Mesenteric fat pad (tissue), 1 donor: ENCODE data around the gene SPOCK2. TPM values are rescaled to one million over a fixed set of nuclear protein-coding genes. Genes with fewer than 3 reads are reported as not detected.
"Not testable (repeated sequence)": the region's sequence is repeated elsewhere in the genome, so short reads cannot be mapped to it uniquely, and the experiment has no call there.

Experiments
- DNase-seq: peaks from one replicate; pipeline ENCODE4 v3.0.0-alpha.2; 2020; ENCODE audit warnings: low spot score
- total RNA-seq: library from RNA; stranded (reverse); fragmentation: NEBNext Ultra II Directional; extraction: Animal tissue kit (Norgen Biotek cat#: 25700); gene quantifications from one replicate; pipeline ENCODE4 v1.2.1, GENCODE V29; 2021
- donor health status: DM: yes; HTN: yes; CAD: no.

Gene SPOCK2
- total RNA-seq, 1 donor from 2014 or later, result 5.8 TPM

DNA sequence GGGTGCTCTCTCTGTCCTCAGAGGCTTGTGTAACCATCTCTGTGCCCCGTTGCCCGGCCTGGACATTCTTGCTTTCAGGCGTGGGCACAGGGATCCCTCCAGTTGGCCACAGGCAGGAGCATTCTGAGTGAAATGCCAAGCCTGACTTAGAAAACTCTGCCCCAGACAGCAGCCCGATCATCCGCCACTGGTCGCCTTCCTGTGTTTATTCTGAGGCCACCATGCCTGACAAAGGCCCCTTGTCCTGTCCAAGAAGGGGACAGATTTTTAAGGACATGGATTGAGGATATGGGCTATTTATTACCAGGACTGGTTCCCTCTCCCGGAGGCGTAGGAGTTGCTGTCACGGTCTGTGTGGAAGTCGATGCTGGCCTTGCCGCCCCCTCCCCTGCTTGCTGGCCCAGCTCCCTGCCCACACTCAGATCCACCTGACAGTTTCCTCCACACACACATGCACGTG lies 54.3 kb downstream of the SPOCK2 start:
- DNase-seq, result no peak

- DNase-seq, result not testable (repeated sequence)
These were observed 55.8 kb downstream of the SPOCK2 start for GRCh38 chr10:72032409-72033162.

- DNase-seq, result no peak
These were observed 56.6 kb downstream of the SPOCK2 start for GRCh38 chr10:72031706-72032105.

DNA sequence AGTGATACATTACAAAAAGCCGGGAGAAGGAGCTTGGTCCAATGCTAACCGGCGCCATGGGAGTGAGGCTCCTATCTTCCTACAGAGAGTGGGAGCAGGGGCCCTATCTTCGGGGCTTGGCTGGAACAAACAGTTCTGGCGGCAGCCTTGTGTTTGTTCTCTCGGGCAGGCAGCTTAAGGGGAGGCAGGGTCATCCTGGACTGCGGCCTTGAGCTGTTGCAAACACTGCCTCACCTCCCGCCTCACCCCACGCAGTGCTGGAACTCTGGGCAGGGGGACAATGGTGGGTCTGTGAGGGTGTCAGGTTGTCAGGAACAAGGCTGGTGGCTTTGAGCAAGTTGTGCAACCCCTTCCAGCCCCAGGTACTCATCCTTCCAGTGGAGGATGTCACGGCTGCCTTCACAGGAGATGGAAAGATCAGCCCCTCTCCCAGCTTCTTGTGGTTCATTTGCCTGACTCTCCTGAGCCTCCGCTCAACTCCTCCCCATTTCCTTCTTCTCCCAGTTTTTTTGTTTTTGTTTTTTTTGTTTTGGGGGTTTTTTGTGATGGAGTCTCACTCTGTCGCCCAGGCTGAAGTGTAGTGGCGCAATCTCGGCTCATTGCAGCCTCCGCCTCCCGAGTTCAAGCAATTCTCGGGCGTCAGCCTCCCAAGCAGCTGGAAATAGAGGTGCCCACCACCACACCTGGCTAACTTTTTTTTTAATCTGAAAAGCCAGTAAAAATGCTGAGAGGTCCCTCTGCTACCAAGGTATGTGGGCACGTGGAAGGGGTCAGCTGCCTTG lies 57.4 kb downstream of the SPOCK2 start:
- DNase-seq, result no peak

DNA sequence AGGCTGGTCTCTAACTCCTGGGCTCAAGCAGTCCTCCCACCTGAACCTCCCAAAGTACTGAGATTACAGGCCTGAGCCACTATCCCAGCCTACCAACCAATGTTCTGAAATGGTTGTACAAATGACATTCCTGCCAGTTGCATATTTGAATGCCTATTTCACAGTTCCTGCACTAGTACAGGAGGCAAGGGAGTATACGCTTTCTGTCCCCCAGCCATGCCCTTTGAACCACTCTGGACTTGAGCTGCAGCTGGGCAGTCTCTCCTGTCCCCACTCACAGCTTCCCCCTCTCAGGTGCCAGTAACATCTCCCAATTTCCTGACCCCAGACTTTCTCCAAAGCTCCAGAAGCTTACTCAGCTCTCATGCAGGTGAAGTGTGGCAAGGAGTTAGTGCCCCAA lies 58.9 kb downstream of the SPOCK2 start:
- no peak for DNase-seq

GRCh38 chr10:72027498-72027897 lies 60.9 kb downstream of the SPOCK2 start:
- no peak for DNase-seq

DNA sequence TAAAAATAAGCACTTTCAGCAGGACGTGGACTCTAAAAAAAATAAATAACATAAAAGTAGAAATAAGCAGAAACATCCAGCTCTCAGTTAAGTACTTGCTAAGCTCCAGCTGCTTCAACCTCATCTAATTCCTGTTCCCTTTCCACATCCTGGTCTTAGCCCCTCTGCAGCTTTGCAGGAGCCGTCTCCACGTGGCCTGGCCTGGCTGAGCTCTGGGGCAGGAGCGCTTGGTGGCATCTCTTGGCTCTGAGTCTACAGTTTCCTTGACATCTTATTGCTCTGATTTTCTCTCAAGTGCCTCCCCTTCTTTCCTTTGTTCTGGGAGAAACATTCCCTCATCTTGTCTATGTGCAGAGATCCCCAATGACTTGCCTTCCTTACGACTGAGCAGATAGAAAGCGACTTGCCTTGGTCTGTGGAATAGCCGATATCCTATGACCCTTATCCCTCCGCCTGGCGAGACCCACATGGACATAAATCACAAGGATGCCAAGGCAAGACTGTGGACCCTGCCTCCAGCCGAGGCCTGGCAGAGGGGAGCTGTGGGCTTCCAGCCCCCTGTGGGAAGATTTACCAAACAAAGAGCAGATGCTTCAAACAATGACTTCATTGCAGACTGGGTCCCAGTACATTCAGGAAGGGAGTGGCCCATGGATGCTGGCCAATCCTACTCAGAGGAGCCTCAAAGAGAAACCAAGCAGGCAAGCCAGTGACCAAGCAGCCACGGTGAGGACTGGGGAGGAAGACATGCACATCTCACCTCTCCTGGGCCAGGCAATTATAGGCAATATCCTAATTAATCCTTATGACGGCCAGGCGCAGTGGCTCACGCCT lies 61.9 kb downstream of the SPOCK2 start:
- DNase-seq, result no peak

GRCh38 chr10:72025832-72026231 lies 62.5 kb downstream of the SPOCK2 start:
- DNase-seq, result no peak

GRCh38 chr10:72025400-72025799 lies 63.0 kb downstream of the SPOCK2 start:
- no peak for DNase-seq

DNA sequence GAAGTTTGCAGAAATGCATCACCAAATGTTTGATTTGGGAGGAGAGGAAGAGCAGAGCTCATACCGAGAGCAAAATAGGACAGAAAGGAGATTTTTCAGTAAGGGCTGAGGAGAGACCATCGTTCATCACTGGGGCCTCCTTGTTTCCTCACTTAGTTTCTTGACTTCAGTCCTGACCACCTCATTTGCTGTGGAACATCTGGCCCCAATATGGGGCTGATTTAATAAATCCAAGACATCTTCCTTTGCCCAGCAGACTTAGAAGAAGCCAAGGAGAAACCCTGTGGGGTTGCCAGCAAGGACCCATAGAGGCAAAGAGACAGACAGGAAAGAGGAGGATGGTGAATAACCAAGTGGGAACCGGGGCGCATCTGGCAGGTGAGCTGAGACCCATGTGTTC lies 63.8 kb downstream of the SPOCK2 start:
- no peak for DNase-seq

GRCh38 chr10:72022228-72022627 lies 66.1 kb downstream of the SPOCK2 start:
- DNase-seq, result no peak

DNA sequence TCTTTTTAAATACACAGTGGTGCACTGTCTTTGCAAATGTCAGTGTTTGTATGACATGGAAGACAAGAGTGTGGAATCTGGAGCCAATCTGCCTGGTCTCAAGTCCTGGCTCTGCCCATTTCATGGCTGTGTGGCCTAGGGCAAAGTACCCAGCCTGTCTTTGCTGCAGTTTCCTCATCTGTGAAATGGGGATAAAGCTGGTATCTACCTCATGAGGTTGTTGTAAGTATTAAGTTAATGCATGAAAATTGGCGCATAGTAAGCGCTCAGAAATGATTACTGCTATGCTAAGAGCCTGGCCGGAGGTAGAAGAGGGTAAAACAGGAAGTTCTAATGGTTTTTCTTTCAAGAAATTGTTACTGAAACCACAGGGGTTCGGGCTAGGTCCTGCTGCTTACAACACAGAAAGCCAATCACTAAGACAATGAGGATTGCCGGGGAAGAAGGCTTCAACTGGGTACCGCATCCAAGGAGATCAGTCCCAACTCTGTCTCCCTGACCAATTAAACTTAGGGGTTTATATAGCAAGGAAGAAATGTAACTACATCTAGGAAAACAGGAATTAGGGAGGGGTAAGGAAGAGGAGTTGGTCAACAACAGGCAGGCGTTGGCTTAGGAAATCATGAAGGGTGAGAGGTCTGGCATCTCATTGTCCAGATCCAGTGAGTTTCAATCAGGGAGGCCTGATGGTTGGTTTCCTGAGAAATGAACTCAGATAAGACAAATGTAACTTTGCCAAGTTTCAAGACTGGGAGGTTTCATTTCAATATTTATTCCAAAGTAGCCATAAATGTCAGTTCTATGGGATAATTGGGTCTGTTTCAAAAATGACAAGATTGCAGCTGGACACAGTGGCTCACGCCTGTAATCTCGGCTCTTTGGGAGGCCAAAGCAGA lies 67.2 kb downstream of the SPOCK2 start:
- no peak for DNase-seq

- no peak for DNase-seq
These were observed 69.1 kb downstream of the SPOCK2 start for GRCh38 chr10:72019085-72019876.

DNA sequence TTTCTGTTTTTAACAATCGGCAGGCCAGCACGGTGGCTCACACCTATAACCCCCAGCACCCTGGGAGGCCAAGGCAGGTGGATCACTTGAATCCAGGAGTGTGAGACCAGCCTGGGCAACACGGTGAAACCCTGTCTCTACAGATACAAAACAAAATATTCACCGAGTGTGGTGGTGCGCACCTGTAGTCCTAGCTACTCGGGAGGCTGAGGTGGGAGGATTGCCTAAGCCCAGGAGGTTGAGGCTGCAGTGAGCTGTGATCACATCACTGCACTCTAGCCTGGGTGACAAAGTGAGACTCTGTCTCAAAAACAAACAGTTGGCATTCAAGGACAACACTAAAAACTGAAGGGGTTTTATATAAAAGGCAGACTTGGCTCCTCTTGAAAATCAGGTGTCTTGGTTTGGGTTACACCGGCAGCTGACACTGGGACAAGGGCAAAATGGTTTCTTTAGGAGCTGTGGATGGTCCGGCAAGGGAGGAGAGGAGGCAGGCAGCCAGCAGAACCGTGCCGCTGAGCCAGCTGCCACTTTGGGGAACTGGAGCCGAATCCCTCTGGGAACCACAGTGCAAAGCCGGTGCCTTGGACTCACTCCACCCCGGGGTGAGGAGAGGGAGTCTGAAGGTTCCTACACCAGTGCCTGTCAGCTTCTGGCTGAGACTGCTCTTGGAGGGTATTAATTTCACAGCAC lies 71.6 kb downstream of the SPOCK2 start:
- no peak for DNase-seq

DNA sequence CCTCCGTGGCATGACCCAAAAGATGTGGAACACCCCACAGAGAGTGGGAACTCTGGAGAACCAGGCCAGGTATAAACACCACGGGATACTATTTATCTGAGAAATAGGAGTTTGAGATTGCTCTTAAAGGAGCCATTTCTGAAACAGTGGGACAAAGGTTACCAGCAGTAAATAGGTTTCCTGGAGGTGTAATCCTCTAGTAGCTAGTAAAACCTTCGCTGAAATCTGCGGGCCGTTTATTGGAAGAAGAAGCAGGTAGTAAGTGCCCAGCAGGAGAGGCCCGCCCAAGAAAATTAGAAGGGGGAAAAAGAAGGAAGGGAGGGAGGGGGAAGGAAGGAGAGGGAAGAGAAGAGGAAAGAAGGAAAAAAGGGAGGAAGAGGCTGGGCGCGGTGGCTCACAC lies 72.5 kb downstream of the SPOCK2 start:
- DNase-seq, result no peak

- no peak for DNase-seq
These were observed 73.4 kb downstream of the SPOCK2 start for GRCh38 chr10:72014785-72015480.

GRCh38 chr10:72014197-72014596 lies 74.2 kb downstream of the SPOCK2 start:
- DNase-seq, result no peak

DNA sequence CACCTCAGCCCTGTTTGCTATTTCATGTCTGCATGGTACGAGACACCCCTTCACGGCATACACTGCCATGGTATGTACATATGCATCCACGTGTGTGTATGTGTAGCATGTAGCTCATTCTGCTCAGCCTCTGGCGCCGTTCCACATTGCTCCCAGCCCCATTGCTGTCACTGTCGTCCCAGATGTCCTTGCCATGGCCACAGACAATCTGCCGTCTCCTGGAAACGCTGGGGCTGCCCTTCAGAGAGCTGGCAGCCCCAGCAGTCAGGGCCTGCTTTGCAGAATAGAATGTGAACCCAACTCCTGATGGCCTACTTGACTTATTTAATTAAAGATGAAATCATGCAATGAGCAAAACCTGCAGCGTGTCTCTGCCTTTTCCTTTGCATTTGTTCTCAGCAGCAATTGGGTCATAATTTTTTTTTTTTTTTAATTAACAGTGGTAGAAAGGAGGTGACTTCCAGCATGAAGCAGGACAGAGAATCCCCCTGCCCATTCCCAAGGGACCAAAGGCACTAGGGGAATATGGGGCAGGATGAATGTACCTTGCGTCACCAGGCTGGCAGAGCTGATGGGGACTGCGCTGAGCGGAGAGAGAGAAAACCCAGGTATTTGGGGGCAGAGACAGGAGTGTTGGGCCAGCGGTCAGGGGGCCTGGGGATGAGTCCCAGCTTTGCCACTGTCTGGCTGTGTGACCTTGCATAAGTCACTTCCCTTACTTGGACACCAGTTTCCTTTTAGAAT lies 75.0 kb downstream of the SPOCK2 start:
- no peak for DNase-seq
